H1 (cell line): ENCODE results near the gene MMP27. TPM values are rescaled to one million over a fixed set of nuclear protein-coding genes. Genes with fewer than 3 reads are reported as not detected.

Experiments
- CTCF ChIA-PET: fragments of 300-600 bp; sonication (Branson Sonifier 250); formaldehyde crosslinking; loops from one replicate; lab custom pipeline; 2021; ENCODE audit not compliant: partially characterized antibody; lab: Charles Lee
- POLR2A ChIA-PET: fragments of 300-600 bp; sonication (Branson Sonifier 250); formaldehyde crosslinking; loops from one replicate; lab custom pipeline; 2021; ENCODE audit warnings: inconsistent platforms; ENCODE audit not compliant: partially characterized antibody; lab: Charles Lee
- DNase-seq, 2 experiments: peaks; one replicate each; pipeline versions ENCODE4 v3.0.0 to v3.0.0-alpha.2; 2010 to 2022; ENCODE audit warnings: low spot score in 2 of 2, low read depth in 1 of 2, mixed read lengths in 1 of 2
- FAIRE-seq: peaks from 2 replicates; lab custom pipeline; 2011; peaks lifted over from hg19 to GRCh38; lab: Jason Lieb, UNC
- H2AFZ ChIP-seq: 2 replicates; pipeline ENCODE4 v1.8.1; 2012; ENCODE audit warnings: low read length, inconsistent platforms
- H2AK5ac ChIP-seq: 2 replicates; pipeline ENCODE4 v1.6.1; 2013; ENCODE audit warnings: low read depth, low read length
- H2BK120ac ChIP-seq: replicated peaks from 2 replicates; pipeline ENCODE3; 2013; ENCODE audit warnings: low read depth, low read length, inconsistent platforms
- H2BK12ac ChIP-seq: 2 replicates; pipeline ENCODE4 v1.6.1; 2013; ENCODE audit warnings: low read depth, low read length
- H2BK15ac ChIP-seq: 2 replicates; pipeline ENCODE4 v1.6.1; 2013; ENCODE audit warnings: low read length
- H2BK20ac ChIP-seq: 2 replicates; pipeline ENCODE4 v1.6.1; 2013; ENCODE audit warnings: low read length
- H2BK5ac ChIP-seq: 2 replicates; pipeline ENCODE4 v1.6.1; 2013; ENCODE audit warnings: low read depth, low read length
- H3K14ac ChIP-seq: 2 replicates; pipeline ENCODE4 v1.6.1; 2013; ENCODE audit warnings: inconsistent platforms; ENCODE audit not compliant: insufficient read length
- H3K18ac ChIP-seq: 2 replicates; pipeline ENCODE4 v1.6.1; 2013; ENCODE audit warnings: low read length; ENCODE audit errors: extremely low read depth
- H3K23ac ChIP-seq: 2 replicates; pipeline ENCODE4 v1.6.1; 2013; ENCODE audit warnings: inconsistent platforms; ENCODE audit not compliant: insufficient read length
- H3K23me2 ChIP-seq: 2 replicates; pipeline ENCODE4 v1.6.1; 2013; ENCODE audit warnings: low read depth, low read length
- H3K27ac ChIP-seq: 2 replicates; pipeline ENCODE4 v1.6.1; 2011; ENCODE audit warnings: low read depth, low read length, inconsistent platforms
- H3K27me3 ChIP-seq, 4 experiments: replicated peaks in 1 of 4; 1 replicate in 1 of 4; 2 replicates in 3 of 4; pipeline versions ENCODE4 v1.6.1 to v1.8.1; 2011 to 2013; ENCODE audit warnings: low read length in 3 of 4, mild to moderate bottlenecking in 3 of 4, inconsistent platforms in 2 of 4, mixed read lengths in 2 of 4, moderate library complexity in 1 of 4; ENCODE audit not compliant: control insufficient read depth in 3 of 4, insufficient read depth in 3 of 4; ENCODE audit errors: extremely low read depth in 1 of 4
- H3K36me3 ChIP-seq, 4 experiments: 2 replicates each; pipeline versions ENCODE4 v1.6.1 to v1.8.1; 2011 to 2013; ENCODE audit warnings: mild to moderate bottlenecking in 4 of 4, low read length in 3 of 4, moderate library complexity in 2 of 4, control low read depth in 1 of 4, inconsistent platforms in 1 of 4; ENCODE audit not compliant: insufficient read depth in 4 of 4, control insufficient read depth in 2 of 4
- H3K4ac ChIP-seq: replicated peaks from 2 replicates; pipeline ENCODE3; 2013; ENCODE audit warnings: low read length, low read depth, mixed read lengths, inconsistent platforms; ENCODE audit not compliant: insufficient read length
- H3K4me1 ChIP-seq, 4 experiments: replicated peaks in 1 of 4; 1 replicate in 1 of 4; 2 replicates in 3 of 4; pipeline versions ENCODE4 v1.6.1 to v1.8.1; 2011 to 2013; ENCODE audit warnings: low read length in 3 of 4, inconsistent platforms in 2 of 4, mixed read lengths in 1 of 4; ENCODE audit not compliant: insufficient read depth in 4 of 4, control insufficient read depth in 3 of 4
- H3K4me2 ChIP-seq, 2 experiments: 2 replicates each; pipeline versions ENCODE4 v1.6.1 to v1.8.1; 2011 to 2013; ENCODE audit warnings: low read depth in 2 of 2, low read length in 2 of 2, control low read depth in 1 of 2, inconsistent platforms in 1 of 2, mild to moderate bottlenecking in 1 of 2; ENCODE audit not compliant: insufficient read depth in 1 of 2
- H3K4me3 ChIP-seq, 4 experiments: fragments of 200-600, 300-600 bp in 1 of 4; sonication (generic), shearing (Covaris generic), sonication (Bioruptor Twin) in 1 of 4; 2 replicates each; pipeline versions ENCODE4 v1.5.1 to v1.8.1; 2011 to 2016; ENCODE audit warnings: low read length in 4 of 4, low read depth in 3 of 4, control low read depth in 2 of 4, inconsistent platforms in 2 of 4, mild to moderate bottlenecking in 2 of 4, mixed read lengths in 1 of 4, moderate library complexity in 1 of 4; ENCODE audit not compliant: insufficient read depth in 2 of 4; ENCODE audit errors: extremely low read depth in 1 of 4
- H3K56ac ChIP-seq: replicated peaks from 2 replicates; pipeline ENCODE3; 2013; ENCODE audit warnings: low read depth, mild to moderate bottlenecking, mixed read lengths, low read length, inconsistent platforms; ENCODE audit not compliant: insufficient read length
- H3K79me1 ChIP-seq: 2 replicates; pipeline ENCODE4 v1.6.1; 2013; ENCODE audit warnings: low read depth, low read length, control low read depth
- H3K79me2 ChIP-seq, 2 experiments: 2 replicates each; pipeline versions ENCODE4 v1.6.1 to v1.8.1; 2012 to 2013; ENCODE audit warnings: low read length in 2 of 2, mild to moderate bottlenecking in 2 of 2, inconsistent platforms in 1 of 2; ENCODE audit not compliant: insufficient read depth in 2 of 2, control insufficient read depth in 1 of 2
- H3K9ac ChIP-seq, 4 experiments: replicated peaks in 1 of 4; 1 replicate in 1 of 4; 2 replicates in 3 of 4; pipeline versions ENCODE4 v1.6.1 to v1.8.1; 2011 to 2013; ENCODE audit warnings: low read depth in 3 of 4, low read length in 3 of 4, control low read depth in 2 of 4, mild to moderate bottlenecking in 2 of 4, moderate library complexity in 2 of 4, inconsistent platforms in 1 of 4; ENCODE audit errors: extremely low read depth in 1 of 4
- H3K9me3 ChIP-seq, 2 experiments: 2 replicates each; pipeline versions ENCODE4 v1.6.1 to v1.8.1; 2012 to 2013; ENCODE audit warnings: mild to moderate bottlenecking in 2 of 2, moderate library complexity in 2 of 2, control low read depth in 1 of 2, inconsistent platforms in 1 of 2, low read depth in 1 of 2, low read length in 1 of 2, mixed read lengths in 1 of 2; ENCODE audit not compliant: insufficient read depth in 2 of 2
- H4K20me1 ChIP-seq, 2 experiments: replicated peaks in 1 of 2; 2 replicates each; pipeline versions ENCODE3 to v1.8.1; 2011 to 2013; ENCODE audit warnings: inconsistent platforms in 2 of 2, low read length in 2 of 2, mild to moderate bottlenecking in 1 of 2; ENCODE audit not compliant: insufficient read depth in 2 of 2, control insufficient read depth in 1 of 2
- H4K5ac ChIP-seq: 2 replicates; pipeline ENCODE4 v1.6.1; 2013; ENCODE audit warnings: low read length, low read depth, mixed read lengths, inconsistent platforms; ENCODE audit not compliant: insufficient read length
- H4K8ac ChIP-seq: 2 replicates; pipeline ENCODE4 v1.8.0; 2013; ENCODE audit warnings: mild to moderate bottlenecking, moderate library complexity, low read length, inconsistent platforms; ENCODE audit not compliant: insufficient read depth; ENCODE audit errors: extremely low read depth
- H4K91ac ChIP-seq: replicated peaks from 2 replicates; pipeline ENCODE3; 2013; ENCODE audit warnings: low read length, mixed read lengths, inconsistent platforms; ENCODE audit not compliant: insufficient read length
- RAD21 ChIP-seq, 2 experiments: IDR thresholded peaks in 1 of 2; conservative IDR thresholded peaks in 1 of 2; 2 replicates each; pipeline ENCODE4 v1.6.1; 2011; ENCODE audit warnings: low read depth in 2 of 2, low read length in 2 of 2, improper control_type of control experiment in 1 of 2, inconsistent platforms in 1 of 2, mild to moderate bottlenecking in 1 of 2, moderate library complexity in 1 of 2
- SIX5 ChIP-seq: IDR thresholded peaks from 2 replicates; pipeline ENCODE4 v1.6.1; 2011; ENCODE audit warnings: mild to moderate bottlenecking, low read depth, low read length
- WGBS, 2 experiments: shearing (Covaris generic) in 1 of 2; methylation state at CpG; one replicate each; pipeline versions ENCODE4 v1.1.6 to v1.1.7; 2013 to 2015; ENCODE audit warnings: low lambda C conversion rate in 2 of 2, mixed read lengths in 2 of 2, inconsistent platforms in 1 of 2, low coverage in 1 of 2, missing lambda C conversion rate in 1 of 2; ENCODE audit not compliant: insufficient replicate concordance in 2 of 2, insufficient coverage in 1 of 2, insufficient read length in 1 of 2; ENCODE audit errors: extremely low coverage in 1 of 2, missing lambda C conversion rate in 1 of 2; 5-methylcytosine and 5-hydroxymethylcytosine counted together
- polyA plus RNA-seq, 7 experiments: library from polyadenylated mRNA; depleted of rRNA in 3 of 7; stranded (reverse) in 5 of 7; unstranded in 2 of 7; fragments of >200 nt in 5 of 7; fragments of 200-250 nt in 2 of 7; gene quantifications; 1 replicate in 5 of 7; 2 replicates in 1 of 7; 4 replicates in 1 of 7; pipeline versions ENCODE4 v1.2.1 to v1.2.3, GENCODE V29; 2011 to 2013; ENCODE audit warnings: missing spikeins in 2 of 7, mixed read lengths in 2 of 7
- total RNA-seq: library from RNA; stranded (reverse); fragmentation: NEBNext Ultra II Directional; extraction: Animal tissue kit (Norgen Biotek cat#: 25700); gene quantifications from 2 replicates; pipeline ENCODE4 v1.2.1, GENCODE V29; 2021
- TF ChIP-seq, protein P1 (sequence below), 3 experiments: IDR thresholded peaks; 1 replicate in 2 of 3; 2 replicates in 1 of 3; pipeline versions ENCODE4 v1.5.1 to v1.6.1; 2011; ENCODE audit warnings: low read length in 3 of 3, mild to moderate bottlenecking in 3 of 3, inconsistent platforms in 2 of 3, low read depth in 1 of 3, moderate library complexity in 1 of 3; ENCODE audit not compliant: insufficient read depth in 1 of 3; ENCODE audit errors: control extremely low read depth in 1 of 3

Gene MMP27
- total and polyA plus RNA-seq, 2 of the 8 experiments (the other 6 are each of a cell fraction or from before 2014, with no cell fraction given): not detected

DNA sequence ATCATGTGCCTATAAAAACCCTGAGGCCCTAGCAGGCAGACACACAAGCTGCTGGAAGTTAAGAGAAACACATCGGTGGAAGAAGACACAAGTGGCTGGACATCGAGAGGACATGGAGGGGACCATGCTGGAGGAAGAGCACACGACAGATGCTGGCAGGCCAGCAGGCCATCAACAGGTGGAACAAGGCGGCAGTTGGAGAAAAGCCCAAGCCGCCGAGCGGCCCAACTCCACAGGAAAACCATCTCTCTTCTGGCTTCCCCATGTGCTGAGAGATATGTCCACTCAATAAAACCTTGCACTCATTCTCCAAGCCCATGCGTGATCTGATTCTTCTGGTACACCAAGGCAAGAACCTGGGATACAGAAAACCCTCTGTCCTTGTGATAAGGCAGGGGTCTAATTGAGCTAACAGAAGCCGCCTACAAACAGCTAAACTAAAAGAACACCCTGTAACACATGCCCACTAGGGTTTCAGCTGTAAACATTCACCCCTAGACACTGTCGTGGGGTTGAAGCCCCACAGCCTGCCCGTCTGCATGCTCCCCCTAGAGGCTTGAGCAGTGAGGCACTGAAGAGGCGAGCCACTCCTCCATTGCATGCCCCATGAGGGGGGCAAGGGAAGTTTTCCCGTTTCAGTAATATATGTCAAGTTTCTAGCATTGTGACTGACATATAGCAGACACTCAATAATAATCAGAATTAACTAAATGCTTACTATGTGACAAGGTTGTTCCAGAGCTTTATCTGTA, 41.4 kb downstream of the MMP27 start:
- H3K4me3 ChIP-seq: no peak overlapping the region
- FAIRE-seq: no peak
- no peak overlapping the region for H2AFZ ChIP-seq
- no peak overlapping the region for H2AK5ac ChIP-seq
- H3K27ac ChIP-seq: no peak overlapping the region
- H2BK120ac ChIP-seq: no peak overlapping the region
- no peak overlapping the region for H3K56ac ChIP-seq
- no peaks in the 10 kb centered on the region for H3K23me2 ChIP-seq
- H3K9ac ChIP-seq: no peak overlapping the region
- 76% methylated on average over 13 of the region's 13 CpGs; no CpG with 5 or more reads in 1 of the 2 experiments for WGBS, 2 experiments
- no peak overlapping the region for H3K14ac ChIP-seq
- H3K18ac ChIP-seq: no peak overlapping the region
- no peak overlapping the region for H2BK20ac ChIP-seq
- H3K4me2 ChIP-seq: no peak overlapping the region
- H3K23ac ChIP-seq: no peak overlapping the region
- no peaks in the 10 kb centered on the region for H3K79me2 ChIP-seq
- no peak overlapping the region for H2BK5ac ChIP-seq
- no peaks in the 10 kb centered on the region for H3K79me1 ChIP-seq
- no peaks in the 10 kb centered on the region for H4K20me1 ChIP-seq
- no peaks in the 10 kb centered on the region for H3K27me3 ChIP-seq
- ChIA-PET CTCF (interaction anchor here (0.6 to 4.5 kb wide), 16 partner anchors 9 to 868 kb away, joined by 3 to 58 read pairs (median 5); no protein-coding TSS in a partner anchor), POLR2A (no interaction called here)
- no peak overlapping the region for H2BK15ac ChIP-seq
- H3K4me1 ChIP-seq: peaks cover 0 to 3% (median 0%) of the 10 kb centered on the region in 4 experiments; a peak in 1 of 7 replicates
- DNase-seq: no peak
- no peak overlapping the region for H4K91ac ChIP-seq
- H2BK12ac ChIP-seq: no peak overlapping the region
- no peak overlapping the region for H3K4ac ChIP-seq
- peak; percentile 35 to 51 for TF ChIP-seq RAD21 (IDR thresholded peaks at IDR 0.05 in 1 of 2, conservative IDR thresholded peaks at IDR 0.05 in 1 of 2; ENCODE audit: low read depth in 2 of 2, low read length in 2 of 2)
- TF ChIP-seq, protein P1, sequence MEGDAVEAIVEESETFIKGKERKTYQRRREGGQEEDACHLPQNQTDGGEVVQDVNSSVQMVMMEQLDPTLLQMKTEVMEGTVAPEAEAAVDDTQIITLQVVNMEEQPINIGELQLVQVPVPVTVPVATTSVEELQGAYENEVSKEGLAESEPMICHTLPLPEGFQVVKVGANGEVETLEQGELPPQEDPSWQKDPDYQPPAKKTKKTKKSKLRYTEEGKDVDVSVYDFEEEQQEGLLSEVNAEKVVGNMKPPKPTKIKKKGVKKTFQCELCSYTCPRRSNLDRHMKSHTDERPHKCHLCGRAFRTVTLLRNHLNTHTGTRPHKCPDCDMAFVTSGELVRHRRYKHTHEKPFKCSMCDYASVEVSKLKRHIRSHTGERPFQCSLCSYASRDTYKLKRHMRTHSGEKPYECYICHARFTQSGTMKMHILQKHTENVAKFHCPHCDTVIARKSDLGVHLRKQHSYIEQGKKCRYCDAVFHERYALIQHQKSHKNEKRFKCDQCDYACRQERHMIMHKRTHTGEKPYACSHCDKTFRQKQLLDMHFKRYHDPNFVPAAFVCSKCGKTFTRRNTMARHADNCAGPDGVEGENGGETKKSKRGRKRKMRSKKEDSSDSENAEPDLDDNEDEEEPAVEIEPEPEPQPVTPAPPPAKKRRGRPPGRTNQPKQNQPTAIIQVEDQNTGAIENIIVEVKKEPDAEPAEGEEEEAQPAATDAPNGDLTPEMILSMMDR (IDR thresholded peaks at IDR 0.05; ENCODE audit: control extremely low read depth in 1 of 3, insufficient read depth in 1 of 3, low read depth in 1 of 3, low read length in 3 of 3): peak; percentile 65 to 77 (median 68)
- no peak for TF ChIP-seq SIX5
- H3K36me3 ChIP-seq: no peaks in the 10 kb centered on the region; a peak in 1 of 8 replicates
- H3K9me3 ChIP-seq: no peaks in the 10 kb centered on the region
- no peak overlapping the region for H4K5ac ChIP-seq
- H4K8ac ChIP-seq: no peak overlapping the region
